NCI-H2029 (cell line): ENCODE results near the gene RAB4B.
"Not testable (repeated sequence)": the region's sequence is repeated elsewhere in the genome, so short reads cannot be mapped to it uniquely, and the experiment has no call there.

ENCODE experiments used
- DNase-seq: peaks from one replicate; lab custom pipeline; 2025; lab: John Stamatoyannopoulos, UW

RAB4B gene

DNA sequence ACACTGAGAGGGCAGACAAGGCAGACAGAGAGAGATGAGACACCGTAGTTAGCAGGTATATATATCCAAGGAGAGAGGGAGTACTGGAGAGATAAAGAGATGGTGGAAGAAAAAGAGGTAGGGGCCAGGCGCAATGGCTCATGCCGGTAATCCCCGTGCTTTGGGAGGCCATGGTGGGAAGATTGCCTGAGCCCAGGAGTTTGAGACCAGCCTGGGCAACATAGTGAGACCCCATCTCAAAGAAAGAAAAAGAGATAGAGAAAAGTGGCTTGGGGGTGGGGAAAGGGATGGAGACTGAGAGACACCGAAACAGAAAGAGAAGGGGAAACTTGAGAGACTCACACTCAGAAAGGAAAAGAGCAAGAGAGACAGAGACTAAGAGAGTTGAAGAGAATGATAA, 2.5 kb downstream of the RAB4B start:
- DNase-seq, result no peak

DNA sequence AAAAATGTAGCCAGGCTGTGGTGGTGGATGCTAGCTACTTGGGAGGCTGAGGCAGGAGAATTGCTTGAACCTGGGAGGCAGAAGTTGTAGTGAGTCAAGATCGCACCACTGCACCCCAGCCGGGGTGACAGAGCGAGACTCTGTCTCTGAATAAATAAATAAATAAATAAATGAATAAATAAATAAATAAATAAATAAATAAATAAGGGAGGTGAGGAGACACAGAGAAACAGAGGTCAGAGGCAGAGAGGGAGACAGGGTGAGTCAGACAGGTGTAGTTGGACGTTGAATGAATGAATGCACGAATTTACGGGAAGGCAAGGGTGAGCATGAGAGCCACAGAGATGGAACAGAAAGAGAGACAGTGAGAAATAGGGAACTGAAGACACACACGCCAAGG, 3.1 kb downstream of the RAB4B start:
- DNase-seq, result no peak

- DNase-seq, result no peak
Observed at GRCh38 chr19:40783711-40784110, 5.7 kb downstream of the RAB4B start.

DNA sequence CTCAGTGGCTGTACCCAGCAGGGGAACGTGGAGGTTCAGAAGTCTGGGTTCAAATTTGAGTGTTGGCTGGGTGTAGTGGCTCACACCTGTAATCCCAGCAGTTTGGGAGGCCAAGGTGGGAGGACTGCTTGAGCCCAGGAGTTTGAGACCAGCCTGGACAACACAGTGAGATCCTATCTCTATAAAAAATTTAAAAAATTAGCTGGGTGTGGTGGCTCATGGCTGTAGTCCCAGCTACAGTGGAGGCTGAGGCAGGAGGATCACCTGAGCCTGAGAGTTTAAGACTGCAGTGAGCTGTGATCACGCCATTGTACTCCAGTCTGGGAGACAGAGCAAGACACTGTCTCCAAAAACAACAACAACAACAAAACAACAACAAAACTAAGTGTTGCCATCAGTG, 6.1 kb downstream of the RAB4B start:
- DNase-seq, result not testable (repeated sequence)

- no peak for DNase-seq
Observed at GRCh38 chr19:40785526-40785925, 7.5 kb downstream of the RAB4B start.

- no peak for DNase-seq
Observed at GRCh38 chr19:40786060-40787037, 8.3 kb downstream of the RAB4B start.

DNA sequence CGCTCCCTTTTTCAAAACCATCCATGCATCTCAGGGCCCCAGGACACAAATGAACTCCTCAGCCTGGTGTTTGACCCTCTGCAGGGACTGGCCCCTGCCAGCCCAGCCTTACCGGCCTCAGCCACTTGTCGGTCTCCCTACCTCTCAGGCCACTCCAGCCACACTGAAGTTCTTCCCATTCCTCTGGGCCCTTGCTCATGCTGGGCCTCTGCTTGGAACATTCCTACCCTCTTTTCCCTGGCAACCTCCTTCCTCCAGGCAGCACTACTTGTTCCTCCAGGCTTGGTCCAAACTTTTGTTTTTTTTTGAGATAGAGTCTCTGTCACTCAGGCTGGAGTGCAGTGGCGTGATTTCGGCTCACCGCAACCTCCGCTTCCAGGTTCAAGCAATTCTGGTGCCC, 13.3 kb downstream of the RAB4B start:
- DNase-seq, result no peak

DNA sequence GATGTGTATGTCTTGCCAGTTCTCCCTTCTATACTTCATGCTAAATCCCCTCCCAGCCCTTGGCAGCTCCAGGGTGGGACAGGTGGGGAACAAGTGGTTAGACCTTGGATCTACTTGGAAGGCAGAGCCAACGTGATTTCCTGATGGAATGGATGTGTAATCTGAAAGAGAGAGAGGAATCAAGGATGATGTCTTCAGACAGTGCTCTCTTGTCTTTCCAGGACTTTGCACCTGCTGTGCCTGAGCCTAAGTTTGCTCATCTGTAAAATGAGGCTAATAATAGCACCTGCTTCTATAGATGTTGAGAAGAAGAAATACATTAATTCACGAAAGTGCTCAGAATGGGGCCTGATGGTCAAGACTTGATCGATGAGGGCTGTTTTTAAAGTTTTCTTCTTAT, 13.9 kb downstream of the RAB4B start:
- DNase-seq, result no peak

- no peak for DNase-seq
Observed at GRCh38 chr19:40797166-40797962, 19.3 kb downstream of the RAB4B start.

- DNase-seq, result peak; percentile 43
Observed at GRCh38 chr19:40797963-40798682, 20.1 kb downstream of the RAB4B start.

- peak; percentile 99 for DNase-seq
Observed at GRCh38 chr19:40798683-40799557, 20.9 kb downstream of the RAB4B start, which contains the start of gene EGLN2. TSS of gene EGLN2 (plus strand) at chr19:40799191. CDS start at chr19:40800573, 1,382 bp downstream.

DNA sequence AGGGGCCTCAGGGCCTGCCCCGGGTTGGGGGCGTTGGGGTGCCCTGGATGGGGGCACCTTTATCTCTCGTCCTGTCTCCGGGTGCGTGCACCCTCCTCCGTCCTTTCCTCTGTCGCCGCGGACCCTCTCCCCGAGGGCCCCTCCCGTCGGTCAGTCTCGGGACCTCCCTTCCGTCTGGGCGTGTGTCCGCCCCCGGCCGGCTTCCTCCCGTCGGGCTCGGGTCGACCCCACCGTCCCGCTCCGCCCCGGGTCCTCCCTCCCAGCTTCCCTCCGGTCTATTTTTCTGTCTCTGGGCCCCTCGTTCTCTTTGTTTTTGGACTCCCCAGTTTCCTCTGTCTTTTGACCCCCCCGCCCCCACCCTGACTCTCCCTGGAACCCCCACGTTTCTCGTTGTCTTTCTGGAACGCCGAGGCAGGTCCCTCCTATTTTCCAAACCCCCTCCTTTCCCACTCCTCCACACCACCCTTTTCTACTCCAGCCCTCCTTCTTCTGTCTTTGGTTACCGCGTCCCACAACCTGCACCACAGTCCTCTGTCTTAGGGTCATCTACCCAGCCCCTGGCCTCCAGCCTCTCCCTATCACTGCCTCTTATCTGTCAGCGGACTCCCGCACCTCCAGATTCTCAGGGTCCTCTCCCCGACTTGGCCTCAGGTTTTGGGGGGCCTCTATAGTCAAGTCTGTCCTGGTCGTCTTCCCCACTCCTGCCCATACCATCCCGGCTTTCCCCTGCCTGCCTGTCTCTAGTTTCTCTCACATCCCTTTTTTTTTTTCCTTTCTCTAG, 21.7 kb downstream of the RAB4B start:
- no peak for DNase-seq

- no peak for DNase-seq
Observed at GRCh38 chr19:40800339-40800996, 22.4 kb downstream of the RAB4B start.

GRCh38 chr19:40800997-40801377, 22.9 kb downstream of the RAB4B start:
- DNase-seq, result no peak

DNA sequence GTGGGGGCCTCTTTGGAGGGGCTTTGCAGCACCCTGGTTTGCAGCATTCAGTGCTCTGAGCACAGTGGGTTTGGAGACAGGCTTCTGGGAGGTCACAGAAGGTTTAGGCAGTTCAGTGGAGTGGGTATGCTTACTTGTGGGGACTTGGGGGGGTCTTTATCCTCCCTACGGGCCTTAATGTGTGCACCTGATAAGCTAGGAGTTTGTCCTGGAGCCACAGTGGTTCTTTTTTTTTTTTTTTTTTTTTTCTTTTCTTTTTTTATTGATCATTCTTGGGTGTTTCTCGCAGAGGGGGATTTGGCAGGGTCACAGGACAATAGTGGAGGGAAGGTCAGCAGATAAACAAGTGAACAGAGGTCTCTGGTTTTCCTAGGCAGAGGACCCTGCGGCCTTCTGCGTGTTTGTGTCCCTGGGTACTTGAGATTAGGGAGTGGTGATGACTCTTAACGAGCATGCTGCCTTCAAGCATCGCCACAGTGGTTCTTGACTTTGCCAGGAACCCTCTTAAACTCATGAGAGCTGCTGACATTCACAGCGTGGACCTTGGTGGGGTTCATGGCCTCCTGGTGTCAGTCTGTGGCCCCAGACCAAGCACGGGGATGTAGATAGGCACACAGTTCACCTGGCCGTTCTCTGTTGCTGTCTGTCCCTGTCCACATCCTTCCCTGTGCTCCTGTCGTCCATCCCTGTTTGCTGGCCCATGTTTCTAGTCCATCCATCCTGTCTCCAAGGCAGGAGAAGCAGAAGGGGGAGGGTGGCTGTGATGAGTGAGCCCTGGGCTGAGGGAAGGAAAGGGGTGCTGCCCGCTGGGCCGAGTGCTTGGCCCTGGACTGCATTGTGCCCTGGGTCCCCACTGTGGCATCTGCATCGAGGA, 23.6 kb downstream of the RAB4B start:
- no peak for DNase-seq

GRCh38 chr19:40802300-40803169, 24.5 kb downstream of the RAB4B start:
- no peak for DNase-seq

- DNase-seq, result no peak
Observed at GRCh38 chr19:40803170-40803856, 25.3 kb downstream of the RAB4B start.
